Lung (tissue), 12 donors: Measurements from ENCODE around the gene CALD1. TPM values are rescaled to one million over a fixed set of nuclear protein-coding genes. Genes with fewer than 3 reads are reported as not detected.

Experiments used
- ATAC-seq: fragments of 200-7000 bp; cut with Tn5 transposase; one replicate; pipeline ENCODE4 v1.9.1; 2020; ENCODE audit warnings: moderate number of reproducible peaks; ENCODE audit not compliant: insufficient read depth, low FRiP score
- DNase-seq, 3 donors: peaks; one replicate each; pipeline ENCODE4 v3.0.0-alpha.2; 2013 to 2017
- H3K27ac ChIP-seq, 2 donors: one replicate each; pipeline ENCODE4 v1.5.1; 2013; ENCODE audit warnings: mild to moderate bottlenecking in 2 of 2, moderate library complexity in 2 of 2, control low read depth in 1 of 2, inconsistent platforms in 1 of 2, low read depth in 1 of 2, low read length in 1 of 2
- H3K27me3 ChIP-seq, 3 donors: one replicate each; pipeline ENCODE4 v1.5.1; 2013; ENCODE audit warnings: low read length in 2 of 3; ENCODE audit not compliant: control insufficient read depth in 3 of 3, insufficient read depth in 3 of 3
- H3K36me3 ChIP-seq, 4 donors: one replicate each; pipeline ENCODE4 v1.5.1; 2013; ENCODE audit warnings: low read length in 4 of 4, mild to moderate bottlenecking in 1 of 4, moderate library complexity in 1 of 4; ENCODE audit not compliant: control insufficient read depth in 4 of 4, insufficient read depth in 4 of 4
- H3K4me1 ChIP-seq, 5 donors: one replicate each; pipeline ENCODE4 v1.5.1; 2013; ENCODE audit warnings: low read length in 5 of 5, mild to moderate bottlenecking in 2 of 5, moderate library complexity in 1 of 5; ENCODE audit not compliant: control insufficient read depth in 5 of 5, insufficient read depth in 5 of 5
- H3K4me3 ChIP-seq: one replicate; pipeline ENCODE4 v1.5.1; 2013; ENCODE audit warnings: mild to moderate bottlenecking, control low read depth, moderate library complexity
- H3K9ac ChIP-seq, 2 donors: one replicate each; pipeline ENCODE4 v1.5.1; 2013; ENCODE audit warnings: low read length in 2 of 2, control low read depth in 1 of 2; ENCODE audit not compliant: insufficient read depth in 1 of 2
- H3K9me3 ChIP-seq, 4 donors: one replicate each; pipeline ENCODE4 v1.5.1; 2013; ENCODE audit warnings: low read length in 3 of 4, mild to moderate bottlenecking in 1 of 4, moderate library complexity in 1 of 4; ENCODE audit not compliant: control insufficient read depth in 4 of 4, insufficient read depth in 3 of 4
- WGBS, 2 donors: extraction: QIAGEN DNeasy Blood & Tissue Kit; methylation state at CpG; one replicate each; pipeline ENCODE4 v1.1.7; 2013; 5-methylcytosine and 5-hydroxymethylcytosine counted together
- polyA plus RNA-seq, 2 donors: library from polyadenylated mRNA; stranded (reverse); fragments of 200-250 nt; gene quantifications; one replicate each; pipeline ENCODE4 v1.2.1, GENCODE V29; 2013
- total RNA-seq, 2 donors: library from RNA; depleted of rRNA in 1 of 2; stranded (reverse); fragments of >200 nt in 1 of 2; gene quantifications; one replicate each; pipeline ENCODE4 v1.2.1, GENCODE V29; 2014 to 2021
- TF ChIP-seq, protein P1 (sequence below): IDR thresholded peaks from 2 replicates; pipeline ENCODE4 v1.5.1; 2012; ENCODE audit warnings: mild to moderate bottlenecking; ENCODE audit errors: control extremely low read depth, extremely low read depth
- donor health status: control.
- donor health status: control.
- donor health status: Bipolar disorder and iron deficiency.
- donor health status: healthy.
- donor health status: DM: yes; HTN: yes; CAD: no.

Gene CALD1
- total and polyA plus RNA-seq, 4 donors = 56.4 to 173 (median 92.0) TPM

- H3K9me3 ChIP-seq = no peaks in the 10 kb centered on the region
- peaks cover 0 to 36% (median 0%) of the 10 kb centered on the region in 5 donors for H3K4me1 ChIP-seq
- H3K4me3 ChIP-seq = no peak overlapping the region
- WGBS, 2 donors = 45 to 75% methylated on average over 3 of the region's 3 CpGs
- peak overlapping the region in 1 of 2 donors; percentile 81 for H3K27ac ChIP-seq
- H3K27me3 ChIP-seq = no peaks in the 10 kb centered on the region
- no peak overlapping the region for H3K9ac ChIP-seq
- no peaks in the 10 kb centered on the region for H3K36me3 ChIP-seq
- DNase-seq (peak in 1 of 3 donors; percentile 42), ATAC-seq (peak; percentile 47)
- TF ChIP-seq, protein P1, sequence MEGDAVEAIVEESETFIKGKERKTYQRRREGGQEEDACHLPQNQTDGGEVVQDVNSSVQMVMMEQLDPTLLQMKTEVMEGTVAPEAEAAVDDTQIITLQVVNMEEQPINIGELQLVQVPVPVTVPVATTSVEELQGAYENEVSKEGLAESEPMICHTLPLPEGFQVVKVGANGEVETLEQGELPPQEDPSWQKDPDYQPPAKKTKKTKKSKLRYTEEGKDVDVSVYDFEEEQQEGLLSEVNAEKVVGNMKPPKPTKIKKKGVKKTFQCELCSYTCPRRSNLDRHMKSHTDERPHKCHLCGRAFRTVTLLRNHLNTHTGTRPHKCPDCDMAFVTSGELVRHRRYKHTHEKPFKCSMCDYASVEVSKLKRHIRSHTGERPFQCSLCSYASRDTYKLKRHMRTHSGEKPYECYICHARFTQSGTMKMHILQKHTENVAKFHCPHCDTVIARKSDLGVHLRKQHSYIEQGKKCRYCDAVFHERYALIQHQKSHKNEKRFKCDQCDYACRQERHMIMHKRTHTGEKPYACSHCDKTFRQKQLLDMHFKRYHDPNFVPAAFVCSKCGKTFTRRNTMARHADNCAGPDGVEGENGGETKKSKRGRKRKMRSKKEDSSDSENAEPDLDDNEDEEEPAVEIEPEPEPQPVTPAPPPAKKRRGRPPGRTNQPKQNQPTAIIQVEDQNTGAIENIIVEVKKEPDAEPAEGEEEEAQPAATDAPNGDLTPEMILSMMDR = no peak
Measured at GRCh38 chr7:134827889-134828288, 48.5 kb downstream of the CALD1 start.

- Histone ChIP-seq H3K36me3 (no peaks in the 10 kb centered on the region), H3K4me1 (peaks cover 0 to 33% (median 0%) of the 10 kb centered on the region in 5 donors), H3K27ac (peak overlapping the region in 1 of 2 donors; percentile 81), H3K9ac (no peak overlapping the region), H3K27me3 (no peaks in the 10 kb centered on the region), H3K4me3 (no peak overlapping the region), H3K9me3 (no peaks in the 10 kb centered on the region)
- TF ChIP-seq, protein P1 = no peak
- DNase-seq (no peak), ATAC-seq (no peak)
- 75 to 85% methylated on average over 2 of the region's 2 CpGs for WGBS, 2 donors
Measured at GRCh38 chr7:134828361-134828760, 48.9 kb downstream of the CALD1 start.

DNA sequence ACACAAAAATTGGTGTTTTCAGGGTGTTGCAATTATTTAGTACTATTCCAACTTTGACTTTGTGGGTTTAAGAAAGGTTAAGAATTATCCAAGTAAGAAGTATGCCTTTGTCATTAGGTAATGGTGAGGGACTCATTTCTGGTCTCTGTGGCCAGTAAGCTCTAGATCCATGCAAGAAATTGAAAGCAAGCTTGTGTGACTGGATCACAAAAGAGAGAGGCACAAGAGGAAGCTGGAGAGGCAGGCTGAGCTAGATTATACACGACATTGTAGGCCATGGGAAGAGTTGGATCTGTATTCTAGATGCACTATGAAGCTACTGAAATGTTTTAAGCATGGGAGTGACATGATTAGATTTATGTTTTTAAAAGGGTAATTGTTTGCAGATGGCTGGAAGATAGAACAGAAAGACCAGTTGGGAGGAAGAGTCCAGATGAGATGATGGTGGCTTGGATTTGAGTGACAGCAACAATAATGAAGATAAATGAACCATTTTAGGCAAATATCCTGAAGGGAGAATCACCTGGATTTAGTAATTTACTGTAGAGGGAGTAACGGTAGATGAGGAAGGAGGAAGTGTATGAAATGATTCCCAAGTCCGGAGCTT, 50.0 kb downstream of the CALD1 start:
- H3K9ac ChIP-seq = no peak overlapping the region
- no peaks in the 10 kb centered on the region for H3K27me3 ChIP-seq
- H3K36me3 ChIP-seq = no peaks in the 10 kb centered on the region
- peak overlapping the region in 1 of 2 donors; percentile 10 for H3K27ac ChIP-seq
- H3K4me1 ChIP-seq = peaks cover 0 to 33% (median 0%) of the 10 kb centered on the region in 5 donors
- 70 to 82% methylated on average over 3 of the region's 3 CpGs for WGBS, 2 donors
- no peaks in the 10 kb centered on the region for H3K9me3 ChIP-seq
- DNase-seq (no peak), ATAC-seq (no peak)
- TF ChIP-seq, protein P1 = no peak
- H3K4me3 ChIP-seq = no peak overlapping the region
